SK-N-SH (cell line): ENCODE results near the gene NR2F1-AS1. TPM values are rescaled to one million over a fixed set of nuclear protein-coding genes. Genes with fewer than 3 reads are reported as not detected.

ENCODE experiments used
- CTCF ChIA-PET: fragments of 300-600, 350-600 bp; formaldehyde crosslinking; extraction: SDS; loops from one replicate; lab custom pipeline; 2021; lab: Yijun Ruan, JAX
- POLR2A ChIA-PET: fragments of 350-600 bp; sonication (Branson Sonifier 250); formaldehyde crosslinking; extraction: SDS; loops from one replicate; lab custom pipeline; 2020; ENCODE audit warnings: antibody characterized with exemption, inconsistent platforms; lab: Yijun Ruan, JAX
- DNase-seq: peaks from one replicate; pipeline ENCODE4 v3.0.0; 2012
- H2AFZ ChIP-seq: fragments of 200-600 bp; sonication (generic); 2 replicates; pipeline ENCODE4 v1.8.1; 2016; ENCODE audit warnings: antibody characterized with exemption, mild to moderate bottlenecking, low read depth
- H3F3A ChIP-seq: fragments of 200-600 bp; sonication (generic); replicated peaks from 2 replicates; pipeline ENCODE3; 2016; ENCODE audit warnings: antibody characterized with exemption, mild to moderate bottlenecking; ENCODE audit not compliant: insufficient read depth
- H3K27ac ChIP-seq, 2 experiments: fragments of 200-500 bp in 1 of 2; fragments of 200-600 bp in 1 of 2; sonication (Bioruptor generic) in 1 of 2; sonication (generic), shearing (Covaris generic) in 1 of 2; 2 replicates each; pipeline versions ENCODE4 v1.5.1 to v1.6.1; 2014 to 2016; ENCODE audit warnings: low read depth in 2 of 2, inconsistent platforms in 1 of 2, low read length in 1 of 2, mild to moderate bottlenecking in 1 of 2, mixed read lengths in 1 of 2
- H3K27me3 ChIP-seq: fragments of 200-600 bp; sonication (generic), shearing (Covaris generic); 2 replicates; pipeline ENCODE4 v1.6.1; 2016; ENCODE audit warnings: mixed run types; ENCODE audit not compliant: insufficient read depth
- H3K36me3 ChIP-seq, 2 experiments: fragments of 200-500 bp in 1 of 2; fragments of 200-600 bp in 1 of 2; sonication (Bioruptor generic) in 1 of 2; sonication (generic) in 1 of 2; replicated peaks in 1 of 2; 2 replicates each; pipeline versions ENCODE3 to v1.5.1; 2014 to 2016; ENCODE audit warnings: low read length in 1 of 2, mild to moderate bottlenecking in 1 of 2; ENCODE audit not compliant: insufficient read depth in 2 of 2, control insufficient read depth in 1 of 2
- H3K4me1 ChIP-seq, 2 experiments: fragments of 200-500 bp in 1 of 2; fragments of 200-600 bp in 1 of 2; sonication (Bioruptor generic) in 1 of 2; sonication (generic), shearing (Covaris generic) in 1 of 2; 2 replicates each; pipeline versions ENCODE4 v1.5.1 to v1.6.1; 2014 to 2016; ENCODE audit warnings: low read depth in 1 of 2, low read length in 1 of 2, mixed run types in 1 of 2; ENCODE audit not compliant: insufficient read depth in 2 of 2, control insufficient read depth in 1 of 2
- H3K4me2 ChIP-seq: fragments of 200-600 bp; sonication (generic), shearing (Covaris generic); 2 replicates; pipeline ENCODE4 v1.6.1; 2017; ENCODE audit warnings: mixed run types
- H3K4me3 ChIP-seq, 2 experiments: fragments of 200-500 bp in 1 of 2; fragments of 200-600 bp in 1 of 2; sonication (Bioruptor generic) in 1 of 2; sonication (generic), shearing (Covaris generic) in 1 of 2; 2 replicates each; pipeline versions ENCODE4 v1.5.1 to v1.8.1; 2014 to 2016; ENCODE audit warnings: low read depth in 2 of 2, inconsistent platforms in 1 of 2, low read length in 1 of 2, mild to moderate bottlenecking in 1 of 2, mixed read lengths in 1 of 2, moderate library complexity in 1 of 2
- H3K79me2 ChIP-seq: fragments of 200-600 bp; sonication (generic); 2 replicates; pipeline ENCODE4 v1.8.1; 2017; ENCODE audit warnings: mild to moderate bottlenecking; ENCODE audit not compliant: insufficient read depth
- H3K9ac ChIP-seq: fragments of 200-600 bp; sonication (generic); 2 replicates; pipeline ENCODE4 v1.6.1; 2017; ENCODE audit warnings: mixed run types
- H3K9me2 ChIP-seq: fragments of 200-600 bp; sonication (generic); 2 replicates; pipeline ENCODE4 v1.6.1; 2017; ENCODE audit warnings: mixed run types
- H3K9me3 ChIP-seq: fragments of 200-600 bp; sonication (generic); 2 replicates; pipeline ENCODE4 v1.6.1; 2017; ENCODE audit warnings: mixed run types, mild to moderate bottlenecking, moderate library complexity
- H4K20me1 ChIP-seq: fragments of 200-600 bp; sonication (generic); 2 replicates; pipeline ENCODE4 v1.6.1; 2017; ENCODE audit warnings: mild to moderate bottlenecking, mixed run types; ENCODE audit not compliant: insufficient read depth
- CTCF ChIP-seq: fragments of 200-600 bp; sonication (generic); IDR thresholded peaks from 2 replicates; pipeline ENCODE4 v1.6.1; 2017; ENCODE audit warnings: antibody characterized with exemption, mild to moderate bottlenecking, moderate library complexity
- ELF1 ChIP-seq: IDR thresholded peaks from 2 replicates; pipeline ENCODE4 v1.4.0; 2012
- EZH2phosphoT487 ChIP-seq: fragments of 200-600 bp; sonication (generic); IDR thresholded peaks from 2 replicates; pipeline ENCODE4 v1.6.1; 2017; ENCODE audit warnings: low read depth, mixed run types, mild to moderate bottlenecking, antibody characterized with exemption, moderate library complexity, borderline replicate concordance
- FOXM1 ChIP-seq: IDR thresholded peaks from 2 replicates; pipeline ENCODE4 v1.4.0; 2012; ENCODE audit warnings: low read depth, mild to moderate bottlenecking
- GABPA ChIP-seq: IDR thresholded peaks from 2 replicates; pipeline ENCODE4 v1.4.0; 2012; ENCODE audit warnings: low read depth, mild to moderate bottlenecking
- MAX ChIP-seq: IDR thresholded peaks from 2 replicates; pipeline ENCODE4 v1.4.0; 2012; ENCODE audit warnings: low read depth
- MXI1 ChIP-seq: IDR thresholded peaks from 2 replicates; pipeline ENCODE4 v1.6.1; 2012; ENCODE audit warnings: mild to moderate bottlenecking, low read depth, low read length, improper control_type of control experiment
- NFIC ChIP-seq: IDR thresholded peaks from 2 replicates; pipeline ENCODE4 v1.4.0; 2012; ENCODE audit warnings: borderline replicate concordance
- NRF1 ChIP-seq: IDR thresholded peaks from 2 replicates; pipeline ENCODE4 v1.6.1; 2012; ENCODE audit warnings: low read depth, mild to moderate bottlenecking, low read length
- PBX3 ChIP-seq: IDR thresholded peaks from 2 replicates; pipeline ENCODE4; 2012
- RAD21 ChIP-seq: IDR thresholded peaks from 2 replicates; pipeline ENCODE4 v1.6.1; 2012; ENCODE audit warnings: mild to moderate bottlenecking, low read length
- RCOR1 ChIP-seq: fragments of 150-350 bp; IDR thresholded peaks from 2 replicates; pipeline ENCODE4 v1.6.1; 2017; ENCODE audit warnings: antibody characterized with exemption, low read length
- REST ChIP-seq: IDR thresholded peaks from 2 replicates; pipeline ENCODE4 v1.6.1; 2012; ENCODE audit warnings: mild to moderate bottlenecking, low read depth, low read length, moderate library complexity
- SMC3 ChIP-seq: IDR thresholded peaks from 2 replicates; pipeline ENCODE4 v1.6.1; 2012; ENCODE audit warnings: low read depth, low read length, improper control_type of control experiment
- TCF12 ChIP-seq: IDR thresholded peaks from 2 replicates; pipeline ENCODE4 v1.4.0; 2012
- TEAD4 ChIP-seq: IDR thresholded peaks from 2 replicates; pipeline ENCODE4 v1.4.0; 2012; ENCODE audit warnings: mild to moderate bottlenecking, borderline replicate concordance; ENCODE audit not compliant: insufficient read depth
- ZBTB33 ChIP-seq: IDR thresholded peaks from 2 replicates; pipeline ENCODE4 v1.4.0; 2012; ENCODE audit warnings: low read depth, borderline replicate concordance
- WGBS: methylation state at CpG from one replicate; pipeline ENCODE4 v1.1.6; 2017; ENCODE audit warnings: low lambda C conversion rate; 5-methylcytosine and 5-hydroxymethylcytosine counted together
- polyA plus RNA-seq, 3 experiments: library from polyadenylated mRNA; depleted of rRNA; stranded (reverse); fragments of >200 nt; gene quantifications; 2 replicates each; pipeline ENCODE4 v1.2.3, GENCODE V29; 2012

Gene NR2F1-AS1
- polyA plus RNA-seq, 1 of the 3 experiments (the other 2 are of a cell fraction), result 7.4 TPM

GRCh38 chr5:93517828-93518227 lies 63.2 kb downstream of the NR2F1-AS1 start:
- Histone ChIP-seq H3K27ac (no peak overlapping the region), H3K9me3 (peaks cover 4% of the 10 kb centered on the region; the same call in 1 of the 2 replicates), H2AFZ (no peak overlapping the region), H3K27me3 (no peaks in the 10 kb centered on the region), H3K36me3 (peaks cover 2 to 17% of the 10 kb centered on the region in 2 experiments), H3K4me1 (peaks cover 3 to 4% of the 10 kb centered on the region in 2 experiments; a peak in 1 of 4 replicates), H3K79me2 (peaks cover 13% of the 10 kb centered on the region; the same call in 1 of the 2 replicates), H3K4me3 (no peak overlapping the region), H3K9ac (no peak overlapping the region), H3F3A (peaks cover 17% of the 10 kb centered on the region), H3K4me2 (no peak overlapping the region), H3K9me2 (no peaks in the 10 kb centered on the region), H4K20me1 (no peaks in the 10 kb centered on the region)
- POLR2A ChIA-PET, result no interaction called here
- CTCF ChIA-PET, result no interaction called here
- DNase-seq, result no peak
- TF ChIP-seq NRF1 (no peak), ELF1 (no peak), EZH2phosphoT487 (no peak), SMC3 (no peak), RCOR1 (no peak), CTCF (no peak), FOXM1 (no peak), RAD21 (no peak), PBX3 (no peak), MXI1 (no peak), ZBTB33 (no peak), MAX (no peak)

- H3K36me3 ChIP-seq, result peaks cover 0 to 5% of the 10 kb centered on the region in 2 experiments
- H2AFZ ChIP-seq, result no peak overlapping the region
- H3K4me3 ChIP-seq, result no peak overlapping the region
- H3K9ac ChIP-seq, result peak overlapping the region; percentile 24; the same call in 1 of the 2 replicates
- no peaks in the 10 kb centered on the region for H3K79me2 ChIP-seq
- H3K9me3 ChIP-seq, result no peaks in the 10 kb centered on the region
- no peak overlapping the region for H3K4me2 ChIP-seq
- H4K20me1 ChIP-seq, result no peaks in the 10 kb centered on the region
- no peak for DNase-seq
- TF ChIP-seq TCF12, result no peak
- TF ChIP-seq MXI1, result no peak
- TF ChIP-seq NFIC, result no peak
- TF ChIP-seq REST, result no peak
- no peak for TF ChIP-seq GABPA
- TF ChIP-seq RAD21, result no peak
- TF ChIP-seq RCOR1, result no peak
- TF ChIP-seq TEAD4, result no peak
- TF ChIP-seq ZBTB33, result no peak
- WGBS, result 87% methylated on average over 1 of the region's 1 CpG
- POLR2A ChIA-PET, result no interaction called here
- no peaks in the 10 kb centered on the region; a peak in 2 of 4 replicates for H3K4me1 ChIP-seq
- CTCF ChIA-PET, result no interaction called here
- peaks cover 22% of the 10 kb centered on the region for H3F3A ChIP-seq
- no peaks in the 10 kb centered on the region for H3K9me2 ChIP-seq
- H3K27me3 ChIP-seq, result no peaks in the 10 kb centered on the region
- peak overlapping the region in 1 of 2 experiments; percentile 94; a peak in 2 of 4 replicates for H3K27ac ChIP-seq
Measured at GRCh38 chr5:93513298-93513697, 67.7 kb downstream of the NR2F1-AS1 start.
